Activated gamma-delta T cell (primary cell): ENCODE results near the gene TMUB1.

Experiments used
- DNase-seq: peaks from one replicate; lab custom pipeline; 2025; lab: John Stamatoyannopoulos, UW

TMUB1 gene

GRCh38 chr7:151085329-151085690 lies 2.0 kb upstream of the TMUB1 start:
- DNase-seq: no peak

GRCh38 chr7:151083824-151084160 lies 499 bp upstream of the TMUB1 start:
- DNase-seq: no peak

DNA sequence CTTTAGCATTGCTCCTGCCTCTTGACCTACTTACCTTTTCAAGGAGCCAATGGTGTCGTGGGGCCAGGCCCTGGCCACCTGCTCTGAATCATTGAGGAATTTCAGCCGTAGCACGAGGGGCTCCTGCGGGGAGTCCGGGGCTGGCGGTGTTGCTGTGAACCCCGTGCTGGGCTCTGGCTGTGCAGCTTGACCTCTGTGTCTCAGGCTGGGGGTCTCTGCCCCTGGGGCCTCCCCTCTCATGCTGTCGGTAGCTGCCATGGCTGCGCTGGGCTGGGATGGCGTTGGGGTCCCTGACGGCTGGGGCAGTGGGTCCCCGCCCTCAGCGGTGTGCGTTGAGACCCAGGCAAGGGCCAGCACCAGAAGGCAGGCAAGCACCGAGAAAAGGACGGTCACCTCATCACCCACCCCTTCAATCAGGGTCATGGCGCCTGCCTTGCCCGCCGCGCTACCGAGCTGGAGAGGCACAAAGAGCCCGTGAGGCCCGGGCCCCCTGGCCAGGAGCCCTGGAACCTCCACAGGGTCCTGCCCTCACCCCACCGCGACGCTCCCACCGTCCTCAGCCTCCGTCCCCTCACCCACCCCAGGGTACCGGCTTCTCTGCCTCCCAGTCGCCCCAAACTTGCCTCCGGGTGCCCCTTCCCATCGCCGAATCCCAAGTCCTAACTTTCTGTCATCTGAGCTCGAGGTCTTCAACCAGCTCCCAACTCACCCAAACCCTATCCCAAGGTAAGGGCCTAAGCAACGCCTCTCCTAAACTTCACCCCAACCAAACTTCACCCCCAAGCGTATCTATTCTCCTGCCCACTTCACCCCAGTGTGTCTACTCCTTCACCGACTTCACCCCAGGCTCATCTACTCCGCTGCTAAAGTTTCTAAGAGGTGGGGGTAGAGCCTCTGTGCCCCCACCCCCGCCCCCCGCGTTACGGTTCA lies 887 bp downstream of the TMUB1 start:
- no peak for DNase-seq

GRCh38 chr7:151081170-151082101 lies 1.9 kb downstream of the TMUB1 start:
- DNase-seq: no peak

- DNase-seq: peak; percentile 78
Measured at GRCh38 chr7:151080522-151081169, 2.6 kb downstream of the TMUB1 start, which contains the start of gene FASTK. FASTK (minus strand) TSS chr7:151080809; CDS start chr7:151080766, 43 bp downstream.

DNA sequence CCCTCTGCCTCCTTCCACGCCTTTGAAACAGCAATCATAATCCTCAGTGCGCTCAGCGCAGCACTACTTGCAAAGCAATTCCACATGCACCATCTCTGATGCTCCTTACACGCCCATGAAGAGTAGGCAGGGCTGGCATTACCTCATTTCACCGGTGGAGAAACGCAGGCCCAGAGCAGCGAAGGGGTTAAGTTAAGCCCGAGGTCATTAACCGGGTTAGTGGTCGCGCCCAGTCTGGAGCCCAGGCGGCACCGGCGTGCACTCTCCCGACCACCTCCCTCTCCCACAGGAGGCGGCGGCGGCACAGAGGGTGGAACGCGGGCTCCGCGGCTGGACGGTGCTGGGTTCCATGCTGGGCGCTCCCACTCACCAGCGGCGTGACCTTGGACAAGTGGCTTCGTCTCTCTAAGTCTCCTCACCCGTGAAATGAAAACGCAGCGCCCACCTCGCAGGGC lies 3.2 kb downstream of the TMUB1 start:
- no peak for DNase-seq

DNA sequence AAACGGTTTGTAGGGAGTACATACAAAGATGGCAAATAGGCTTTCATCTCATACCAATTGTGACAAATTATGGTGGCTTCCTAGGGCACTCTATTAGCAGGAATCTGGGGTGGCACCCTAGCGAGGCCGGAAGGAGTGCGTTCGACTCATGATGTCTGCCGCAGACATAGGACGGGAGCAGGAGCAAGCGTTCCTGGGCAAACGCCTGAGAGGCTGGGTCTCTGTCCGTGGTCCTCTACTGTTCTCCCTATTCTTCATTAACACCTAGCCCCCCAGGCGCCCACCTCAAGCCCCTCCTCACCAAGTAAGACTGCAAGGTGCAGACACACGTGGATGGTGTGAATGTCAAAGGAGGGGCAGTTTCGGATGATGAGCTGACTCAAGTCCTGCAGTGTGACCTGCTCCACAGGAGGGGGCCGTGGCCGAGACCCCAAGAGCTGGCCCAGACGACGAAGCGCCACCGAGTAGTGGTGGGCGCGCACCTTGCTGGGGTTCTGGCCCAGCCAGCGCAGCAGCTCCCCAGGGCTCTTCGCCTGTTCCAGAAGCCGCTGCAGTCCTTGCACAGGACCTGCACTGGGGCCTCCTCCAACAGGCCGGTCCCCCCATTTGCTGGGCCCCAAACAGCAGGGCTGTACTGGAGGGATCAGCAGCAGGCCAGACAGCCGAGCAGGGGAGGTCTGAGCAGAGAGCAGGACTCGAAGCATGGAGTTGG lies 3.9 kb downstream of the TMUB1 start:
- no peak for DNase-seq

- DNase-seq: no peak
Measured at GRCh38 chr7:151078233-151079040, 4.9 kb downstream of the TMUB1 start.

- DNase-seq: no peak
Measured at GRCh38 chr7:151077705-151078232, 5.5 kb downstream of the TMUB1 start.

- DNase-seq: no peak
Measured at GRCh38 chr7:151076863-151077704, 6.2 kb downstream of the TMUB1 start.

DNA sequence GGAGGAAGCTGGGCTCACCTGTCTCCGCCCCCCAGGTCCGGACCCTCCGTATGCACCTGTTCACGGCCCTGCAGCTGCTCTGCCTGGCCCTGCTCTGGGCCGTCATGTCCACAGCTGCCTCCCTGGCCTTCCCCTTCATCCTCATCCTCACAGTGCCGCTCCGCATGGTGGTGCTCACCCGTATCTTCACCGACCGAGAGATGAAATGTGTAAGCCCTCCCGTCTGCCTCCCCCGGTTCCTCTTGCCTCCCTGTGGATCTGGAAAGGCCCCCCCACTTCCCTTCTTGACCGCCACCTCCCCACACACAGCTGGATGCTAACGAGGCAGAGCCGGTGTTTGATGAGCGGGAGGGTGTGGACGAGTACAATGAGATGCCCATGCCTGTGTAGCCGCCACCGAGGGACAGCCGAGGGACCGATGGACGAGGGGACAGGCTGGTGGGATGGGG lies 7.3 kb downstream of the TMUB1 start:
- no peak for DNase-seq

- no peak for DNase-seq
Measured at GRCh38 chr7:151075662-151075971, 7.7 kb downstream of the TMUB1 start.

GRCh38 chr7:151074817-151075661 lies 8.3 kb downstream of the TMUB1 start:
- DNase-seq: no peak

DNA sequence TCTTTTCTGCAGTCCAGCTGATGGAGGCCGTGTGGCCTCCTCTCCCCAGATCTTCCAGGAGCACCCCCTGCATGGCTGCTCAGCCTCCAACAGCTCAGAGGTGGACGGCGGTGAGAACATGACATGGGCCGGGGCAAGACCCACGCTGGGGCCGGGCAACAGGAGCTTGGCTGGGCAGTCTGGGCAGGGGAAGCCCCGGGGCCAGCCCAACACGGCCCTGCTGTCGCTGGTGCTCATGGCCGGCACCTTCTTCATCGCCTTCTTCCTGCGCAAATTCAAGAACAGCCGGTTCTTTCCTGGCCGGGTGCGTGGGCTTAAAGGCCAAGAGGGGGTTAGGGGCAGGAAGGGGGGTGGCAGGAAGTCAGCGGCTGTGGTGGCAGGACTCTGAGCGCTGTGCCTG lies 9.3 kb downstream of the TMUB1 start:
- DNase-seq: no peak

DNA sequence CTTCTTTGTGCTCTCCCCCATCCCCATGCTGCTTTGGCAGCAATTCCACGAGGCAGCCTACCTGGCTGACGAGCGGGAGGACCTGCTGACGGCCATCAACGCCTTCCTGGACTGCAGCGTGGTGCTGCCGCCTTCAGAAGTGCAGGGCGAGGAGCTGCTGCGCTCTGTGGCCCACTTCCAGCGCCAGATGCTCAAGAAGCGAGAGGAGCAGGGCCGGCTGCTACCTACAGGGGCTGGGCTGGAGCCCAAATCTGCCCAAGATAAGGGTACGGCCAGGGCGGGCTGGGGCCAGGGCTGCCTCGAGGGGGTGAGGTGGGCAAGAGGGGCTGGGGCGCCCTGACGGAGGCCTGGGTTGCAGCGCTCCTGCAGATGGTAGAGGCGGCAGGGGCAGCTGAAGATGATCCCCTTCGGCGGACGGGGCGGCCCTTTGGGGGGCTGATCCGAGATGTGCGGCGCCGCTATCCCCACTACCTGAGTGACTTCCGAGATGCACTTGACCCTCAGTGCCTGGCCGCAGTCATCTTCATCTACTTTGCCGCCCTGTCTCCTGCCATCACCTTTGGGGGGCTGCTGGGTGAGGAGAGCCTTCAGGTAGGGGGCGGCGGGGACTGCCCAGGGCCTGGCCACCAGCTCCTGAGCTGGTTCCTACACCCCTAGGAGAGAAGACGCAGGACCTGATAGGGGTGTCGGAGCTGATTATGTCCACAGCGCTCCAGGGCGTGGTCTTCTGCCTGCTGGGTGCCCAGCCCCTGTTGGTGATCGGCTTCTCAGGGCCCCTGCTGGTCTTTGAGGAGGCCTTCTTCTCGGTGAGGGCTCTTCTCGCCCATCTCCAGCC lies 12.0 kb downstream of the TMUB1 start:
- DNase-seq: no peak

GRCh38 chr7:151070574-151070960 lies 12.7 kb downstream of the TMUB1 start:
- no peak for DNase-seq

DNA sequence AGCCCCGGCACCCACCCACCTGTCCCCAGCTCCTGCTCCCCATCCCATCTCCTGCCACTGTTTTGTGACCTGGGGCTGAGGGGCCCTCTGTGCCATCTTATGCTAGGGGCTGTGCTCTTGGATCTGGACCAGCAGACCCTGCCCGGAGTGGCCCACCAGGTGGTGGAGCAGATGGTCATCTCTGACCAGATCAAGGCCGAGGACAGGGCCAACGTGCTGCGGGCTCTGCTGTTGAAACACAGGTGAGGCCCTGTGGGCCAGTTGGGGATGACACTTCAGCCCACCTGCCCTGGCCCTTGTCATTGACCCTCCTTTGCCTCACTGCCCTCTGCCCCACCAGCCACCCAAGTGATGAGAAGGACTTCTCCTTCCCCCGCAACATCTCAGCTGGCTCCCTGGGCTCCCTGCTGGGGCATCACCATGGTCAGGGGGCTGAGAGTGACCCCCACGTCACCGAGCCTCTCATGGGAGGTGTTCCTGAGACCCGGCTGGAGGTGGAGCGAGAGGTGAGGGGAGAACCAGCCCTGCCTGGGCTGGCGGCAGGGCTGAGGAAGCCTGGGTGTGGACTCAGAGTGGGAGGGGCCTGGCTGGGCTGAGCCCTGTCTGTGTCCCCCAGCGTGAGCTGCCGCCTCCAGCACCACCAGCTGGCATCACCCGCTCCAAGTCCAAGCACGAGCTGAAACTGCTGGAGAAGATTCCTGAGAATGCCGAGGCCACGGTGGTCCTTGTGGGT lies 13.3 kb downstream of the TMUB1 start:
- no peak for DNase-seq
